ENCODE results near the gene PFN2. TPM values are rescaled to one million over a fixed set of nuclear protein-coding genes. Genes with fewer than 3 reads are reported as not detected.

Gene PFN2
- total and polyA plus RNA-seq, 2 donors from 2014 or later: 93.2 to 253 TPM

- Histone ChIP-seq H3K27ac (ENCODE audit: low read depth in 2 of 2, low read length in 2 of 2) (no peak overlapping the region), H3K36me3 (ENCODE audit: control insufficient read depth in 2 of 3, insufficient read depth in 3 of 3, low read length in 3 of 3) (no peaks in the 10 kb centered on the region), H3K9me3 (ENCODE audit: control insufficient read depth in 2 of 3, insufficient read depth in 1 of 3, low read length in 3 of 3) (no peaks in the 10 kb centered on the region), H3K4me3 (ENCODE audit: low read length in 3 of 3) (no peak overlapping the region), H3K27me3 (ENCODE audit: control insufficient read depth, insufficient read depth, low read length) (no peaks in the 10 kb centered on the region), H3K4me1 (ENCODE audit: control insufficient read depth in 2 of 3, insufficient read depth in 2 of 3, low read depth in 1 of 3, low read length in 3 of 3) (peaks cover 0 to 15% (median 0%) of the 10 kb centered on the region in 3 donors), H3K9ac (ENCODE audit: low read length in 3 of 3) (no peak overlapping the region)
- no peak for TF ChIP-seq CTCF (IDR thresholded peaks at IDR 0.05; ENCODE audit: borderline replicate concordance, extremely low read depth, insufficient read depth)
- DNase-seq: no peak
- intact Hi-C loops (cut with DNase I): no loop called here
- FAIRE-seq: no peak
Observed at GRCh38 chr3:149959443-149959842, 11.3 kb downstream of the PFN2 start.

GRCh38 chr3:149958171-149958796 is 12.4 kb downstream of the PFN2 start:
- H3K9ac ChIP-seq (ENCODE audit: low read length in 3 of 3): no peak overlapping the region
- H3K27me3 ChIP-seq (ENCODE audit: control insufficient read depth, insufficient read depth, low read length): no peaks in the 10 kb centered on the region
- no peak for DNase-seq
- H3K4me1 ChIP-seq (ENCODE audit: control insufficient read depth in 2 of 3, insufficient read depth in 2 of 3, low read depth in 1 of 3, low read length in 3 of 3): peaks cover 0 to 12% (median 0%) of the 10 kb centered on the region in 3 donors
- FAIRE-seq: no peak
- H3K9me3 ChIP-seq (ENCODE audit: control insufficient read depth in 2 of 3, insufficient read depth in 1 of 3, low read length in 3 of 3): no peaks in the 10 kb centered on the region
- H3K27ac ChIP-seq (ENCODE audit: low read depth in 2 of 2, low read length in 2 of 2): no peak overlapping the region
- intact Hi-C loops (cut with DNase I): no loop called here
- H3K36me3 ChIP-seq (ENCODE audit: control insufficient read depth in 2 of 3, insufficient read depth in 3 of 3, low read length in 3 of 3): no peaks in the 10 kb centered on the region
- TF ChIP-seq CTCF (IDR thresholded peaks at IDR 0.05; ENCODE audit: borderline replicate concordance, extremely low read depth, insufficient read depth): no peak
- no peak overlapping the region for H3K4me3 ChIP-seq (ENCODE audit: low read length in 3 of 3)

- peaks cover 0 to 12% (median 0%) of the 10 kb centered on the region in 3 donors for H3K4me1 ChIP-seq (ENCODE audit: control insufficient read depth in 2 of 3, insufficient read depth in 2 of 3, low read depth in 1 of 3, low read length in 3 of 3)
- H3K27me3 ChIP-seq (ENCODE audit: control insufficient read depth, insufficient read depth, low read length): no peaks in the 10 kb centered on the region
- no peaks in the 10 kb centered on the region for H3K36me3 ChIP-seq (ENCODE audit: control insufficient read depth in 2 of 3, insufficient read depth in 3 of 3, low read length in 3 of 3)
- intact Hi-C loops (cut with DNase I): no loop called here
- TF ChIP-seq CTCF (IDR thresholded peaks at IDR 0.05; ENCODE audit: borderline replicate concordance, extremely low read depth, insufficient read depth): no peak
- no peaks in the 10 kb centered on the region for H3K9me3 ChIP-seq (ENCODE audit: control insufficient read depth in 2 of 3, insufficient read depth in 1 of 3, low read length in 3 of 3)
- no peak for FAIRE-seq
- no peak overlapping the region for H3K27ac ChIP-seq (ENCODE audit: low read depth in 2 of 2, low read length in 2 of 2)
- H3K4me3 ChIP-seq (ENCODE audit: low read length in 3 of 3): no peak overlapping the region
- no peak overlapping the region for H3K9ac ChIP-seq (ENCODE audit: low read length in 3 of 3)
- DNase-seq: no peak
Observed at GRCh38 chr3:149957361-149958125, 13.2 kb downstream of the PFN2 start.

All from kidney (tissue), 14 donors.